Embryonic facial prominence (tissue), 1 donor: ENCODE results near the gene CEP20.
"Not testable (repeated sequence)": the region's sequence is repeated elsewhere in the genome, so short reads cannot be mapped to it uniquely, and the experiment has no call there.

Experiments used
- DNase-seq: peaks from one replicate; pipeline ENCODE4 v3.0.0-alpha.2; 2016; ENCODE audit errors: extremely low spot score

Gene CEP20, protein sequence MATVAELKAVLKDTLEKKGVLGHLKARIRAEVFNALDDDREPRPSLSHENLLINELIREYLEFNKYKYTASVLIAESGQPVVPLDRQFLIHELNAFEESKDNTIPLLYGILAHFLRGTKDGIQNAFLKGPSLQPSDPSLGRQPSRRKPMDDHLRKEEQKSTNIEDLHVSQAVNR

DNA sequence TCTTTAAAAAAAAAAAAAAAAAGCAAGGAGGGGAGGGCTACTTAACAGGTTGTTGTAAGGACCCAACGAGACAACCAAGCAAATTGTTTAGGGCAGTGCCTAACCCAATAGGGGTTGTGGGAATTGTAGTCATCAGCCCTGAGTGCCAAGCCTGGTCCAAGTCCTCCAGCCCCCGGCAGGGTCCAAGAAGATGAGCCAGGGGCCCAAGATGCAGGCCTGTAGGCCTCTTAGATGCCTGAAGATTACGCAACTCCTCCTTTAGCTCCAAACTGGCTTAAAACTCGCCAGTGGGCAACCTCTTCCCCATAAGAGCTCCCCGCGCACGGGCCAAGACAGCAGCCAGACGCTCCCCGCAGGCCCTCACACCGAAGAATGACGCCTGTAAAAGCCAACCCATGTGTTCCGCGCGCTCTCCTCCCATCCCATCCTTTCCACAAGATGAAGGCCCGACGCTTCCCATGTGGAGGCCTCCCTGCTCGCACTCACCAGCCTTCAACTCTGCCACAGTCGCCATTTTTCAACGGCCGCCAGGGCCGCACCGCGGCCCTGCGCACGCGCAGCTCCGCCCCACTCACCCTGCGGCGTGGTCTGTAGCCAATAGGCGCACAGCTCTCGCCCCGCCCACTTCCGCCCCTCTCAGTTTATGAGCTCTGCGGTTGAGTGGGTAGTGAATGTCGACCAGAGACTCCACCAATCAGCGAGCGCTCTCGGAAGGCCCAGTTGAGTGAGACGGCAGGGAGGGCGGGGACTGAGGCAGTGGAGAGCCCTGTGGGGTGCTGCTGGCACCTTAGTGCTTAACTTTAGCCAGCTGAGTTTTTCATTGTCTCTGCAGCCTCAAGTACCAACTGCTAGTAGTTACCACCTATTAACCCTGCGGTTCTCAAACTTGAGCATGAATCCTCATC is at the start of gene CEP20:
Gene CEP20, minus strand, starts transcription at position 532 of the 905 bp plus-strand sequence. Its CDS starts 18 bp downstream, at position 514.
- peak; percentile 95 for DNase-seq

DNA sequence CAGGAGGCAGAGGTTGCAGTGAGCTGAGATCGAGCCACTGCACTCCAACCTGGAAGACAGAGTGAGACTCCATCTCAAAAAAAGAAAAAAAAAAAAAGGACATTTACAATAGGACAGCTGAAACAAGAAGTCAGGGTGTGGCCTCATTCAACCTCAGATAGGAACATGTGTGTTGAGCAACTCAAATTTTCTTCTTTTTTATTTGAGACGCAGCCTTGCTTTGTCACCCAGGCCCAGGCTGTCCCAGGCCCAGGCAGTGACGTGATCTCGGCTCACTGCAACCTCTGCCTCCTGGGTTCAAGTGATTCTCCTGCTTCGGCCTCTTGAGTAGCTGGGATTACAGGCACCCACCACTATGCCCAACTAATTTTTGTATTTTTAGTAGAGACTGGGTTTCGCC is 48.4 kb upstream of the CEP20 start:
- not testable (repeated sequence) for DNase-seq

DNA sequence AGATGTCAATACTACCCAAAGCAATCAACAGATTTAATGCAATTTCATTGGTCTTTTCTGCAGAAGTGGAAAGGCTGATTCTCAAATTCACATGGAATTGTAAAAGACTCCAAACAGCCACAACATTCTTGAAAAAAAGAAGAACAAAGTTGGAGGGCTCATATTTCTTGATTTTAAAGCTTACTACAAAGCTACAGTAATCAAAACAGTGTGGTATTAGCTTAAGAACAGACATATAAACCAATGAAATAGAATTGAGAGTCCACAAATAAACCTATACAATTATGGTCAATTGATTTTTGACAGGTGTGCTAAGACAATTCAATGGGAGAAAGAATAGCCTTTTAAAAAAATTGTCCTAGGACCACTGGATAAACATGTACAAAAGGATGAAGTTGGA is 46.6 kb upstream of the CEP20 start:
- no peak for DNase-seq

DNA sequence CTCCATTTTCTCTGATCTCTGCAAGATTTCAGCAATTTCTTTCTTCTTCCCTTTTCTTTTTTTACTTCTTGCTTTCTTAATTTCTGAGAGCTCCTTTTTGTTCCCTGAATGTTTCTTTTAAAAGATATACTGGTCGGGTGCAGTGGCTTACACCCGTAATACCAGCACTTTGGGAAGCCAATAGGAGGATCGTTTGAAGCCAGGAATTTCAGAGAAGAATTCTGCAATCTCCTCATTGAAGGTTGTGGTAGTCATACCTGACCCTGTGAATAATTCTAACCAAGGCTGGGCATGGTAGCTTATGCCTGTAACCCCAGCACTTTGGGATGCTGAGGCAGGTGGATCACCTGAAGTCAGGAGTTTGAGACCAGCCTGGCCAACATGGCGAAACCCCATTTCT is 45.4 kb upstream of the CEP20 start:
- DNase-seq: no peak

DNA sequence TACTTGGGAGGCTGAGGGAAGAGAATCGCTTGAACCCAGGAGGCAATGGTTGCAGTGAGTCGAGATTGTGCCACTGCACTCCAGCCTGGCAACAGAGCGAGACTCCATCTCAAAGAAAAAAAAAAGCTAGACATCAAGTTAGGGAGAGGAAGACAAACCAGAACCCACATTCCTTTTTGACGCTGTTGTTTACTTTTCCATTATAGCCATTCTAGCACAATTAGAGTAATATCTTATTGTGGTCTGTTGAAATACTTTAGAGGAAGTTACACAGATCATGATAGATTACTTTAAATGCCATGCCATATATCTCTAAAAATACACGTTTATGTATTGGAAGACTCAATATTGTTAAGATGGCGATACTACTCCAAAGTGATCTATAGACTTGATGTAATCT is 44.5 kb upstream of the CEP20 start:
- DNase-seq: no peak

DNA sequence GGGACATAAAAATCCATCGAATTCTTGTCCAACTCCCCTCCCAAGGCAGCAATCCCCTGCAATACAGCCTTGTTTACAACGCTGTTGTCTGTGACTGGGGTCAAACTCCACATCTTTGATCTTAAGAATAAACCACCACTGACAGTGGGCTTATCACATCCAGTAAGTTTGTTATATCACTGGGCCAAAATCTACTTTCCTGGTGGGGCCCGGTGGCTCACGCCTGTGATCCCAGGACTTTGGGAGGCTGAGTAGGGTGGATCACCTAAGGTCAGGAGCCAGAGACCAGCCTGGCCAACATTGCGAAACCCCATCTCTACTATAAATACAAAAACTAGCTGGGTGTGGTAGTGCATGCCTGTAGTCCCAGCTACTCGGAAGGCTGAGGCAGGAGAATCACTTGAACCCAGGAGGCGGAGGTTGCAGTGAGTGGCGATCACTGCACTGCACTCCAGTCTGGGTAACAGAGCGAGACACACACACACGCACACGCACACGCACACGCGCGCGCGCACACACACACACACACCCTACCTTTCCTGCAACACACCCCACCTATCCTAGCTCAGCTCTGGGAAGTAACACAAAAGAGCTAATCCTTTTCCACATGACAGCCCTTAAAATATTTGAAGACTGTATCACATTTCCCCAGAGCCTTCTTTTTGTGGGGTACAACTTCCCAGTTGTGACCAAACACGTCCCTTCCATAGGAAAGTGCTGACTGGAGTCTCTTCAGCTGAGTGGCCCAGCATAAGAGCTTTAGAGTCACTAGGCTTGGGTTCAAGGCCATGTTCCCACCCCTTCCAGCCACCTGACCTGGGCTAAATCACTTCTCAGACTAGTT is 40.1 kb upstream of the CEP20 start:
- DNase-seq: no peak

DNA sequence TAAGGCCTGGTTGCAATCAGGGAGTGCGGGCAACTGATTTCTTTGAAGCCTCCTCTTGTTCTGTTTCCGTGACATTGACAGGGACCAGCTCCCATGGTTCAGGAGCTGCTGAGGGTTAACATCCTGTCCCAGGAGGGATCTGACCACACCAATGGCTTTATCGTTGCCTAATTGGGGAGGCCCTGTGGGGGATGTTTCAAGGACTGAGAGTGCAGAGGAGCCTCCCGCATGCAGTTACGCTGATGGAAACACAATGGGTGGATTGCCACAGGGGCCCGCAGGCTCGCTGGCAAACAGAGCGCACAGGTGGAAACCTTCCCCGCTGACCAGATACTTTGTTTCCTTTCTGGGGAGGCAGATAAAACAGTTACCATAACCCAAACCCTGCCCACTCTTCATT is 37.2 kb upstream of the CEP20 start:
- DNase-seq: no peak

DNA sequence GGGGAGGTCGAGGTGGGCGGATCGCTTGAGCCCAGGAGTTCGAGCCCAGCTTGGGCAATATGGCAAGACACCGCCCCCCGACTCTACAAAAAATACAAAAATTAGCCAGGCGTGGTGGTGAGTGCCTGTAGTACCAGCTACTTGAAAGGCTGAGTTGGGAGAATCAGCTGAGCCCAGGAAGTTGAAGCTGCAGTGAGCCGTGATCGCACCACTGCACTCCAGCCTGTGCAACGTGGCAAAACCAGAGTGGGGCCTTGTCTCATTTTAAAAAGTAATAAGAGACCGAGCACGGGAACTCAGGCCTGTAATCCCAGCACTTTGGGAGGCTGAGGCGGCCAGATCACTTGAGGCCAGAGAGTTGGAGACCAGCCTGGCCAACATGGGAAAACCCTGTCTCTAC is 36.6 kb upstream of the CEP20 start:
- DNase-seq: no peak

DNA sequence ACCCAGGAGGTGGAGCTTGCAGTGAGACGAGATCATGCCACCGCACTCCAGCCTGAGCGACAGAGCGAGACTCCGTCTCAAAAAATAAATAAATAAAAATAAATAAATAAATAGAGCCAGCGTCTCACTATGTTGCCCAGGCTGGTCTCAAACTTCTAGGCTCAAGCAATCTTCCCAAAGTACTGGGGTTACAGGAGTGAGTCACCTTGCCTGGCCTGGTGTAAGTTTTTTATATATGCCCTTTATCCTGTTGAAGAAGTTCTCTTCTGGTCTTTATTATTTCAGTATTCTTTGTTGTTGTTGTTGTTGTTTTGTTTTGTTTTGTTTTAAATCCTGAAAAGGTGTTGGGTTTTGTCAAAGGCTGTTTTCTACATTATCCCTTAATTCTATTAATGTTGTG is 30.9 kb upstream of the CEP20 start:
- DNase-seq: no peak

DNA sequence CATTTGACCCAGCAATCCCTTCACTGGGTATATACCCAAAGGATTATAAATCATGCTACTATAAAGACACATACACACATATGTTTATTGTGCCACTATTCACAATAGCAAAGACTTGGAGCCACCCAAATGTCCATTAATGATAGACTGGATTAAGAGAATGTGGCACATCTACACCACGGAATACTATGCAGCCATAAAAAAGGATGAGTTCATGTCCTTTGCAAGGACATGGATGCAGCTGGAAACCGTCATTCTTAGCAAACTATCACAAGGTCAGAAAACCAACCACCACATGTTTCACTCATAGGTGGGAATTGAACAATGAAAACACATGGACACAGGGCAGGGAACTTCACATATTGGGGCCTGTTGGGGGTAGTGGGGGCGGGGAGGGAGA is 29.9 kb upstream of the CEP20 start:
- DNase-seq: not testable (repeated sequence)

DNA sequence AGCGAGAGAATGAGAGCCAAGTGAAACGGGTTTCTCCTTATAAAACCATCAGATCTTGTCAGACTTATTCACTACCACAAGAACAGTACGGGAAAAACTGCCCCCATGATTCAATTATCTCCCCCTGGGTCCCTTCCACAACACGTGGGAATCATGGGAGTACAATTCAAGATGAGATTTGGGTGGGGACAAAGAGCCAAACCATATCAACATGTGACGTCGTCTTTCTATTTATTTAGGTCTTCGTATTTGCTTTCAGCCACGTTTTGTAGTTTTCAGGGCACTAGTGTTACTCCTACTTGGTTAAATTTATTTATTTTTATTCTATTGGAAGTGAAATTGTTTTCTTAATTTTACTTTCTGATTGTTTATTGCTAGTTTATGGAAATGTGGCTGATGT is 27.9 kb upstream of the CEP20 start:
- DNase-seq: no peak

DNA sequence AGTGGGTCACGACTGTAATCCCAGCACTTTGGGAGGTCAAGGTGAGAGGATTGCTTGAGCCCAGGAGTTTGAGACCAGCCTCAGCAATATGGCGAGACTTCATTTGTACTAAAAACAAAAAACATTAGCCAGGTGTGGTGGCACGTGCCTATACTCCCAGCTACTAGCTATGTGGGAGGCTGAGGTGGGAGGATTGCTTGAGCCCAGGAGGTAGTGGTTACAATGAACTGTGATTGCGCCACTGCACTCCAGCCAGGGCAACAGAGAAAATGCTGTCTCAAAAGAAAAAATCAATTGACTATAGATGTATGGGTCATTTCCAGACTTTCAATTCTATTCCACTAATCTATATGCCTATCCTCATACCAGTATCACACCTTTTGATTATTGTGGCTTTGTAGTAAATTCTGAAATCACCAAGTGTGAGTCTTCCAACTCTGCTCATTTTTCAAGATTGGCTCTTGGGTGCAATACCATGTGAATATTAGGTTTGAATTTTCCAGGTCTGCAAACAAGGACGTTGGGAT is 27.2 kb upstream of the CEP20 start:
- DNase-seq: no peak

DNA sequence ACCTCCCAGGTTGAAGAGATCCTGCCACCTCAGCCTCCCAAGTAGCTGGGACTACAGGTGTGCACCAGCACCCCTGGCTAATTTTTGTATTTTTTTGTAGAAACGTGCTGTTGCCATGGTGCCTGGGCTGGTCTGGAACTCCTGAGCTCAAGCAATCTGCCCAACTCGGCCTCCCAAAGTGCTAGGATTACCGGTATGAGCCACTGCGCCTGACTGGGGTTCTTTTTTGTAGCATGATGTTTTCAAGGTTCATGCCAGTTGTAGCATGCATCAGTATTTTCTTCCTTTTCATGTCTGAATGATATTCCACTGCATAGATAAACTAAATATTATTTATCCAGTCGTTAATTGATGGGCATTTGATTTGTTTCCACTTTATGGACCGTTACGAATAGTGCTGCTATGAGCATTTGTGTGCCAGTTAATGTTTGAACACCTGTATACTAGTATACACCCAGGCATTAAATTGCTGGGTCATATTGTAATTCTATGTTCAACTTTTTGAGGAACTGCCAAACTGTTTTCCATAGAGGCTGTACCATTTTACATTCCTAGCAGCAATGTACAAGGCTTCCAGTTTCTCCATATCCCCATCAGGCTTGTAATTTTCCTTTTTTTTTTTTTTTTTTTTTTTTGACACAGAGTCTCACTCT is 24.8 kb upstream of the CEP20 start:
- DNase-seq: no peak

DNA sequence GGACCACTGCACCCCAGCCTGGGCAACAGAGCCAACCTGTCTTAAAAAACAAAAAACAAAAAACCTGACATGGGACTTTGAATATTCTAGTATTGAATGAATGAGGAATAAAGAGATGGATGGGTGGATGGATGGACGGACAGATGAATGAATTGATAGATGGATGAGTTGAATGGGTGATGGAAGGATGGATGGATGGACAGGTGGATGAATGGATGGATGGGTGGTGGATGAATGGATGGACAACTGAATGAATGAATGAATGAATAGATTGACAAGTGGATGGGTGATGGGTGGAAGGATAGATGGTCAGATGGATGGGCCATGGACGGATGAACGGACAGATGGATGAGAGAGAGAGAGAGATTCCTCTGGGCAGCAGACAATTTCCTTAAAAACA is 22.8 kb upstream of the CEP20 start:
- DNase-seq: no peak

DNA sequence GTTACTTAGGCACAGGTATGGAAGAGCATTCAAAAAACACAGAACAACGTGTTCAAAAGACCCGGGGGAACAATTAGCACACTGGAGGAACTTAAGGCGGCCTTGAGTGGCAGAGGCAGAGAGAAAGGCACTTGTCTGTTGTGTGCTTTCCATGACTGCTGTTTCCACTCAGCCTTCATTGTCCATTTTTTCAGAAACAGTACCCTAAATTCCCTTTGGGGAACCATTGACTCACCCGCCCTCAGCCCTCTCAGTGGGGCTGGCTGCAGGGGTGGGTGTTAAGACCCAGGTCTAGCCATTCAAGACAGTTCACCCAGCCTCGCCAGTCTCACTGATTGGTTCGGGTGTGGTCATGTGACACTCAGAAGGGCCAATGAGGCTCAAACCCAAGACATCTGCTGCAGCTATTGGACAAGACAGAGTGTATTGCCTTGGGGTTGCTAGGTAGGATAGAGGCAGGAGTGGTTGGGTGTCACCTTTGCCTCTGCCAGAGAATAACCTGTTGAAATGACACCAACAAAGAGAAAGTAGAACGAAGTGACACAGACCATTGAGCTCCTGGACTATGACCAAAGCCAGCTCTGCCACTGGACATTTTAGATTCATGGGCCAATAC is 19.6 kb upstream of the CEP20 start:
- no peak for DNase-seq

DNA sequence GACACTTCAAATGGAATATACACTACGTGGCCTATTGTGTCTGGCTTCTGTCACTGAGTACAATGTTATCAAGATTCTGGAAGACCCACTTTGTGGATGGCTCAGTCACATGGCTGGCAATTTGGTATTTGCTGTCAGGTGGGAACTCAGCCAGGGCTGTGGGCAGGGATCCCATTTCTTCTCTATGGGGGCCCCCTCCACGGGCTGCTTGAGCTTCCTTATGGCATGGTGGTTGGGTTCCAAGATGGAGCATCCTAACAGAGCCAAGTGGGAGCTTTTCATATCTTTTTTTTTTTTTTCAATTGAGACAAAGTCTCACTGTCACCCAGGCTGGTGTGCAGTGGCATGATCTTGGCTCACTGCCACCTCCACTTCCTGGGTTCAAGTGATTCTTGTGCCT is 18.0 kb upstream of the CEP20 start:
- no peak for DNase-seq

DNA sequence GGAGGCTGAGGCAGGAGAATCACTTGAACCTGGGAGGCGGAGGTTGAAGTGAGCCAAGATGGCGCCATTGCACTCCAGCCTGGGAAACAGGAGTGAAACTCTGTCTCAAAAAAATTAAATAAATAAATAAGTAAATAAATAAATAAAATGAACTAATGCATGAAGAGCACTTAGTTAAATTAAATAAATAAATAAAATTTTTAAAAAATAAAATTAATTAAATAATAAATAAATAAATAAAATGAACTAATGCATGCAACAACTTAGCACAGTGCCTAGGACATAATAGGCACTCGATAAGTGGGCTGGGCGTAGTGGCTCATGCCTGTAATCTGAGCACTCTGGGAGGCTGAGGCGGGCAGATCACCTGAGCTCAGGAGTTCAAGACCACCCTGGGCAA is 15.6 kb upstream of the CEP20 start:
- DNase-seq: no peak

DNA sequence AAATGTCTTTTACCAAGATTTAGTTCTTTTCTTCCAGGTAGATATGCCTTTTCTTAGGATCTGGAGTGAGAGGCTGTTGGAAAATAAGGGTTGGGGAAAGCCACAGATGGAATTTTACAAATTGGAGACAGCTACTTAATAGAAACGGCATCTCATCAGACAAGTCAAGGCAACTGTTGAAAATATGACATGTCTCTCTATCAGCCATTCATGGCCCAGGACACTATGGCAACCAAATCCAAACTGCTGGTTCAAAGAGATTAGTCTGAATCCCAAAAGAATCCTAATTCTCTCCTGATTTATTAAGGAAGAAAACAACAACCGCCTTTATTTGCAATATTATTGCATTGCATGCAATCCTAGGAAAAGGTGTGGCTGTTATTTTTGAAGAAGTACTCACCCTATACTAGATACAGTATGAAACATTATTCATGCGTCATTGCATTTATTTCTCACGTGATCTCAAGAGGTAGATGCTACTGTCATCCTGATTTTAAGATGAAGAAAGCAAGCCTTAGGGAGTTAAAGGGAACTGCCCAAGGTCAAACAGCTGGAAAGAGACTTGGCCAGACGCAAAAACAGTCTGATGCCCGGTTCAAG is 12.6 kb upstream of the CEP20 start:
- no peak for DNase-seq

DNA sequence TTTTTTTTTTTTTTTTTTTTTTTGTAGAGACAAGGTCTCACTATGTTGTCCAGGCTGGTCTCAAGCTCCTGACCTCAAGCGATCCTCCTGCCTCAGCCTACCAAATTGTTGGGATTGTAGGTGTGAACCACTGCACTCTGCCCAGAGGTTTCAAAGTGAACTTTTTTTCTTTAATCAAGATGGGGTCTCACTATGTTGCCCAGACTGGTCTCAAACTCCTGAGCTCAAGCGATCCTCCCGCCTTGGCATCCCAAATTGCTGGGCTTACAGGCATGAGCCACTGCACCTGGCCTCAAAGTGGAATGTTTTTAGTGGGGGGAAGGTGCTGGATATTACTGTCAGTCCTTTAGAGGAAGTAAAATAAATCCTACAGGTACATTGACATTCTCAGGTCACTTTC is 12.0 kb upstream of the CEP20 start:
- no peak for DNase-seq

DNA sequence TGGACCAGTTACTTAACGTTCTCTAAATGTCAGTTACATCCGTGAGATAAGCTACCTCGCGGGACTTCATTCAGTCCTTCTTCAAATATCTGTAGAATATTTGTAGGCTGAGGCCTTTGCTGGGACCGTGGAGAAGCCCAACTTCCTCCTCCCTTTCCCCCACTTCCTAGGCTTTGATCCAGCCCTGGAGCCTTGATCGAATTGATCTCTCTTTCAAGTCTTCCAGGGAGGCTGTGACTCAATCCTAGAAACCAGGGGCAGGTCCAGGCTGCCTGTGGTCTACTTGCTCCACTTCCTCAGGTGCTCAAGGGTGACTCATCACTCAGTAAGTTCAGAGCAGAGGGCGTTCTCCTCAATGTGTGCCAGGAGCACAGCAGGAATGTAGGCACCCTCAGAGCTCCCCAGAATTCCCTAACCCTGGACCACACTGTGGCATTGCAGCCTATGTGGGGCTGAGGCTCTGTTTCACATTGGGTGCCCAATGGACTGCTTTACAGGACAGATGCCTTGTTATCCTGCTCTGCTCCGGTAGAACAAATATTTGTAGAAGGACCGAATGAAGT is 11.2 kb upstream of the CEP20 start:
- DNase-seq: no peak

DNA sequence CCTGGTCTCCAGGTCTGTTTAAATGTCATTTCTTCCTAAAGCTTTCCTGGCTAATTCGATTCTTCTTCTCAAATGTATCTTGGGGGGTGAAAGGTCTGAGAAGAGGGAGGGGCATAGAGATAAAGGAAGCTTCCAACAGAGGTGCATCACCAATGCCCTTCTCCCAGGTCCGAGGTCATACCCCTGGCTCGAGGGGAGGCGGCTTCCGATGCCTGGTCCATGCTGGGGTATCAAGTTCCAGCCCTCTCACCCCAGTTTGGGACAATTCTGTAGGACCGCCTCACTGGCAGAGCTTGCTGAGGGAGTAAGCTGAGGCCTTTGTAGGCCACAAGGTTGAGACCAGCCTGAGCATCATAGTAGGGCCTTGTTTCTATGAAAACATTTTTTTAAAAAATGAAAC is 10.3 kb upstream of the CEP20 start:
- no peak for DNase-seq
